Astrocyte (in vitro differentiated cells and primary cell): ENCODE data around the gene EPN3. TPM values are rescaled to one million over a fixed set of nuclear protein-coding genes. Genes with fewer than 3 reads are reported as not detected.

Source experiments
- DNase-seq: peaks from one replicate; pipeline ENCODE4 v3.0.0-alpha.2; 2010; ENCODE audit warnings: low read depth
- FAIRE-seq: peaks from 2 replicates; lab custom pipeline; 2011; peaks lifted over from hg19 to GRCh38; lab: Jason Lieb, UNC
- H2AFZ ChIP-seq: 2 replicates; pipeline ENCODE4 v1.6.0; 2012; ENCODE audit warnings: low read depth, low read length, inconsistent platforms
- H3K27ac ChIP-seq: 2 replicates; pipeline ENCODE4 v1.5.1; 2011; ENCODE audit warnings: low read depth, low read length, inconsistent platforms
- H3K27me3 ChIP-seq: 2 replicates; pipeline ENCODE4 v1.6.0; 2011; ENCODE audit warnings: low read length, inconsistent platforms; ENCODE audit not compliant: insufficient read depth
- H3K36me3 ChIP-seq: 2 replicates; pipeline ENCODE4 v1.5.1; 2011; ENCODE audit warnings: low read length, inconsistent platforms; ENCODE audit not compliant: insufficient read depth
- H3K4me1 ChIP-seq: 2 replicates; pipeline ENCODE4 v1.5.1; 2011; ENCODE audit warnings: low read length, inconsistent platforms; ENCODE audit not compliant: insufficient read depth
- H3K4me2 ChIP-seq: 2 replicates; pipeline ENCODE4 v1.6.0; 2012; ENCODE audit warnings: low read length, inconsistent platforms
- H3K4me3 ChIP-seq: 2 replicates; pipeline ENCODE4 v1.5.1; 2011; ENCODE audit warnings: low read depth, mild to moderate bottlenecking, low read length, inconsistent platforms; ENCODE audit not compliant: insufficient read depth
- H3K79me2 ChIP-seq: 2 replicates; pipeline ENCODE4 v1.6.0; 2012; ENCODE audit warnings: mild to moderate bottlenecking, low read length, inconsistent platforms; ENCODE audit not compliant: insufficient read depth
- H3K9ac ChIP-seq: 2 replicates; pipeline ENCODE4 v1.6.0; 2012; ENCODE audit warnings: mild to moderate bottlenecking, low read length, inconsistent platforms
- H3K9me3 ChIP-seq: 2 replicates; pipeline ENCODE4 v1.5.1; 2012; ENCODE audit warnings: low read depth, mild to moderate bottlenecking, low read length, inconsistent platforms; ENCODE audit not compliant: insufficient read depth
- H4K20me1 ChIP-seq: 2 replicates; pipeline ENCODE4 v1.6.0; 2012; ENCODE audit warnings: low read length, inconsistent platforms; ENCODE audit not compliant: insufficient read depth
- H3K27ac Mint-ChIP-seq: one replicate; pipeline ENCODE4 v1.8.0; 2021; ENCODE audit warnings: mild to moderate bottlenecking, mixed read lengths; ENCODE audit not compliant: unreplicated experiment
- H3K27me3 Mint-ChIP-seq: one replicate; pipeline ENCODE4 v1.8.0; 2021; ENCODE audit warnings: low read depth, mixed read lengths; ENCODE audit not compliant: unreplicated experiment
- H3K36me3 Mint-ChIP-seq: one replicate; pipeline ENCODE4 v1.8.0; 2021; ENCODE audit warnings: low read depth, mixed read lengths; ENCODE audit not compliant: unreplicated experiment
- H3K4me1 Mint-ChIP-seq: one replicate; pipeline ENCODE4 v1.8.0; 2021; ENCODE audit warnings: low read depth, mixed read lengths; ENCODE audit not compliant: unreplicated experiment
- H3K4me3 Mint-ChIP-seq: one replicate; pipeline ENCODE4 v1.8.0; 2021; ENCODE audit warnings: mild to moderate bottlenecking, moderate library complexity, mixed read lengths; ENCODE audit not compliant: unreplicated experiment
- H3K9me3 Mint-ChIP-seq: one replicate; pipeline ENCODE4 v1.8.0; 2021; ENCODE audit warnings: mild to moderate bottlenecking, mixed read lengths; ENCODE audit not compliant: unreplicated experiment
- CTCF ChIP-seq: IDR thresholded peaks from 2 replicates; pipeline ENCODE4 v1.5.1; 2011; ENCODE audit warnings: low read depth, mild to moderate bottlenecking, inconsistent platforms, low read length, moderate library complexity; ENCODE audit not compliant: insufficient read depth
- EZH2 ChIP-seq: IDR thresholded peaks from 2 replicates; pipeline ENCODE4 v1.6.1; 2012; ENCODE audit warnings: mild to moderate bottlenecking, low read length, inconsistent platforms; ENCODE audit not compliant: insufficient read depth
- total RNA-seq: library from RNA; stranded (reverse); gene quantifications from 2 replicates; pipeline ENCODE4 v1.2.1, GENCODE V29; 2021

Gene EPN3
- total RNA-seq, 1 donor from 2014 or later, result 1.7 TPM

- Histone ChIP-seq H3K36me3 (no peaks in the 10 kb centered on the region), H3K4me2 (peak overlapping the region; percentile 74), H3K79me2 (no peaks in the 10 kb centered on the region), H3K27ac (no peak overlapping the region), H3K9me3 (no peaks in the 10 kb centered on the region), H3K9ac (no peak overlapping the region), H3K4me1 (peaks cover 11% of the 10 kb centered on the region), H3K27me3 (peaks cover 21% of the 10 kb centered on the region), H3K4me3 (no peak overlapping the region), H4K20me1 (no peaks in the 10 kb centered on the region), H2AFZ (no peak overlapping the region)
- peaks cover 69% of the 10 kb centered on the region for H3K27me3 Mint-ChIP-seq
- H3K4me1 Mint-ChIP-seq, result peaks cover 11% of the 10 kb centered on the region
- peaks cover 9% of the 10 kb centered on the region for H3K36me3 Mint-ChIP-seq
- peaks cover 2% of the 10 kb centered on the region for H3K9me3 Mint-ChIP-seq
- no peak overlapping the region for H3K27ac Mint-ChIP-seq
- FAIRE-seq (no peak), DNase-seq (peak; percentile 29)
- TF ChIP-seq CTCF (peak; percentile 2), EZH2 (no peak)
- peak overlapping the region; percentile 68 for H3K4me3 Mint-ChIP-seq
Measured at GRCh38 chr17:50534222-50534978, 1.9 kb downstream of the EPN3 start.

GRCh38 chr17:50534979-50535326, 2.4 kb downstream of the EPN3 start:
- no peak for FAIRE-seq

More at GRCh38 chr17:50534979-50535326, 2.4 kb downstream of the EPN3 start:
- H4K20me1 ChIP-seq, result no peaks in the 10 kb centered on the region
- H3K4me1 ChIP-seq, result peaks cover 11% of the 10 kb centered on the region
- no peaks in the 10 kb centered on the region for H3K9me3 ChIP-seq
- H2AFZ ChIP-seq, result no peak overlapping the region
- H3K4me3 ChIP-seq, result no peak overlapping the region
- no peak overlapping the region for H3K27ac ChIP-seq
- Mint-ChIP-seq H3K27me3 (peaks cover 63% of the 10 kb centered on the region), H3K27ac (no peak overlapping the region), H3K36me3 (peaks cover 9% of the 10 kb centered on the region), H3K4me3 (no peak overlapping the region), H3K9me3 (peaks cover 2% of the 10 kb centered on the region), H3K4me1 (peaks cover 11% of the 10 kb centered on the region)
- no peak for TF ChIP-seq EZH2
- TF ChIP-seq CTCF, result no peak
- H3K79me2 ChIP-seq, result no peaks in the 10 kb centered on the region
- H3K27me3 ChIP-seq, result peaks cover 21% of the 10 kb centered on the region
- no peak overlapping the region for H3K9ac ChIP-seq
- no peaks in the 10 kb centered on the region for H3K36me3 ChIP-seq
- H3K4me2 ChIP-seq, result no peak overlapping the region
- DNase-seq, result no peak
